ENCODE results near the gene C1QTNF9.
"Not testable (repeated sequence)": the region's sequence is repeated elsewhere in the genome, so short reads cannot be mapped to it uniquely, and the experiment has no call there.

GRCh38 chr13:24319641-24320040 is 10.3 kb downstream of the C1QTNF9 start:
- not testable (repeated sequence) for TF ChIP-seq POLR2A, CTCF (IDR thresholded peaks at IDR 0.05)
